GM18861 (cell line): ENCODE measurements around the gene DNAJC25.
A peak's percentile ranks its signal among the peaks of the same experiment; 100 is the strongest.

Experiments
- ATAC-seq: cut with Tn5 transposase; IDR thresholded peaks from one replicate; pipeline ENCODE4 v1.9.1; 2021; ENCODE audit not compliant: unreplicated experiment

Gene DNAJC25

GRCh38 chr9:111627260-111627963 is 3.7 kb upstream of the DNAJC25 start:
- ATAC-seq, result no peak

- ATAC-seq, result no peak
Observed at GRCh38 chr9:111628411-111628810, 2.7 kb upstream of the DNAJC25 start.

GRCh38 chr9:111630182-111630963 is 761 bp upstream of the DNAJC25 start:
- peak; percentile 8 for ATAC-seq

GRCh38 chr9:111630964-111631213 is 245 bp upstream of the DNAJC25 start:
- no peak for ATAC-seq

GRCh38 chr9:111632060-111632459 is 926 bp downstream of the DNAJC25 start:
- ATAC-seq, result no peak

GRCh38 chr9:111632695-111633388 is 1.7 kb downstream of the DNAJC25 start:
- ATAC-seq, result no peak

- ATAC-seq, result no peak
Observed at GRCh38 chr9:111633389-111633736, 2.2 kb downstream of the DNAJC25 start.

- ATAC-seq, result no peak
Observed at GRCh38 chr9:111634860-111635259, 3.7 kb downstream of the DNAJC25 start.

- no peak for ATAC-seq
Observed at GRCh38 chr9:111637421-111637950, 6.4 kb downstream of the DNAJC25 start.

GRCh38 chr9:111644195-111644772 is 13.2 kb downstream of the DNAJC25 start:
- ATAC-seq, result no peak

- ATAC-seq, result no peak
Observed at GRCh38 chr9:111645806-111646205, 14.7 kb downstream of the DNAJC25 start.

GRCh38 chr9:111646417-111646816 is 15.3 kb downstream of the DNAJC25 start:
- no peak for ATAC-seq

GRCh38 chr9:111648066-111648465 is 16.9 kb downstream of the DNAJC25 start:
- no peak for ATAC-seq

GRCh38 chr9:111649016-111649415 is 17.9 kb downstream of the DNAJC25 start:
- no peak for ATAC-seq

GRCh38 chr9:111657051-111657450 is 25.9 kb downstream of the DNAJC25 start:
- no peak for ATAC-seq

- no peak for ATAC-seq
Observed at GRCh38 chr9:111658943-111659342, 27.8 kb downstream of the DNAJC25 start.

GRCh38 chr9:111659691-111660090 is 28.6 kb downstream of the DNAJC25 start:
- no peak for ATAC-seq

GRCh38 chr9:111661150-111661801 is 30.1 kb downstream of the DNAJC25 start, which contains the start of gene GNG10:
Gene GNG10, plus strand, starts transcription at chr9:111661605. Its CDS starts 30 bp downstream, at chr9:111661635.
- ATAC-seq, result peak; percentile 68

GRCh38 chr9:111661802-111662521 is 30.8 kb downstream of the DNAJC25 start:
- peak; percentile 25 for ATAC-seq

- ATAC-seq, result no peak
Observed at GRCh38 chr9:111662576-111663300, 31.6 kb downstream of the DNAJC25 start.
